ENCODE measurements around the gene PERP. TPM values are rescaled to one million over a fixed set of nuclear protein-coding genes. Genes with fewer than 3 reads are reported as not detected.

PERP gene
- total and polyA plus RNA-seq, 2 donors (not counting 1 experiment from before 2014, with no cell fraction given), result 39.3 to 85.4 TPM

DNA sequence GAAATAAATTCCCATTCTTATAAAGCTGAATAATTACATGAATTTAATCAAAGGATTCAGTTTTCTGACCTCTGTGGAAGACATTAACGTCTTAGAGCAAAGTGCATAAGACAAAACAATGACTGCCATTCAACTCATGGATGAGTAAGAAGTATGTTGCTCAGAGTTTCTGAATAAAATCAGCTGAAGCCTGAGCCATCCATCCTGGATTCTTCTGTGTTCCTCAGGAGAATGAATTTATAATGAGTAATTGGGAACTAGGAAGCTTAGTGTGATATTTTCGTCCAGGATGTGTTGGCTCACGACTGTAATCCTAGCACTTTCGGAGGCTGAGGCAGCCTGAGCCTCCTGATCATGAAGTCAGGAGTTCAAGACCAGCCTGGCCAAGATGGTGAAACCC, 62.8 kb downstream of the PERP start:
- peak in 1 of 2 donors; percentile 15 for DNase-seq (ENCODE audit: low read depth in 2 of 2)
- Histone ChIP-seq H3K9ac (ENCODE audit: insufficient read depth, low read length) (no peak overlapping the region), H3K27ac (ENCODE audit: insufficient read depth, low read length) (no peak overlapping the region), H3K4me2 (ENCODE audit: extremely low read depth, insufficient read depth, low read length) (no peak overlapping the region), H3K9me3 (ENCODE audit: control insufficient read depth, insufficient read depth, low read depth, low read length) (no peaks in the 10 kb centered on the region), H3K4me3 (replicated peaks in 1 of 4; ENCODE audit: control extremely low read depth in 1 of 4, insufficient read depth in 1 of 4, low read depth in 3 of 4, low read length in 4 of 4) (no peak overlapping the region), H3K27me3 (ENCODE audit: control insufficient read depth, insufficient read depth, low read length) (no peaks in the 10 kb centered on the region), H3K36me3 (ENCODE audit: control insufficient read depth, insufficient read depth, low read length) (no peaks in the 10 kb centered on the region), H3K4me1 (ENCODE audit: control insufficient read depth, extremely low read depth, insufficient read depth, low read length) (no peaks in the 10 kb centered on the region), H3K79me2 (ENCODE audit: control insufficient read depth, insufficient read depth, low read length) (no peaks in the 10 kb centered on the region), H2AFZ (ENCODE audit: low read length) (no peak overlapping the region), H4K20me1 (ENCODE audit: control insufficient read depth, extremely low read depth, insufficient read depth, low read length) (no peaks in the 10 kb centered on the region)
- TF ChIP-seq, protein P1, sequence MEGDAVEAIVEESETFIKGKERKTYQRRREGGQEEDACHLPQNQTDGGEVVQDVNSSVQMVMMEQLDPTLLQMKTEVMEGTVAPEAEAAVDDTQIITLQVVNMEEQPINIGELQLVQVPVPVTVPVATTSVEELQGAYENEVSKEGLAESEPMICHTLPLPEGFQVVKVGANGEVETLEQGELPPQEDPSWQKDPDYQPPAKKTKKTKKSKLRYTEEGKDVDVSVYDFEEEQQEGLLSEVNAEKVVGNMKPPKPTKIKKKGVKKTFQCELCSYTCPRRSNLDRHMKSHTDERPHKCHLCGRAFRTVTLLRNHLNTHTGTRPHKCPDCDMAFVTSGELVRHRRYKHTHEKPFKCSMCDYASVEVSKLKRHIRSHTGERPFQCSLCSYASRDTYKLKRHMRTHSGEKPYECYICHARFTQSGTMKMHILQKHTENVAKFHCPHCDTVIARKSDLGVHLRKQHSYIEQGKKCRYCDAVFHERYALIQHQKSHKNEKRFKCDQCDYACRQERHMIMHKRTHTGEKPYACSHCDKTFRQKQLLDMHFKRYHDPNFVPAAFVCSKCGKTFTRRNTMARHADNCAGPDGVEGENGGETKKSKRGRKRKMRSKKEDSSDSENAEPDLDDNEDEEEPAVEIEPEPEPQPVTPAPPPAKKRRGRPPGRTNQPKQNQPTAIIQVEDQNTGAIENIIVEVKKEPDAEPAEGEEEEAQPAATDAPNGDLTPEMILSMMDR (conservative IDR thresholded peaks at IDR 0.05 in 1 of 2, IDR thresholded peaks at IDR 0.05 in 1 of 2; ENCODE audit: low read depth in 1 of 2, low read length in 2 of 2), result no peak
- TF ChIP-seq EZH2 (IDR thresholded peaks at IDR 0.05; ENCODE audit: low read length, missing control alignments), result no peak

Other genes starting within 250 kb of the PERP start
- gene TNFAIP3, start 240.2 kb downstream of the PERP start, total RNA-seq, result 3.9 and 7.8 TPM in 2 replicates
- 10.8 and 23.5 TPM in 2 replicates for gene TNFAIP3, start 240.2 kb downstream of the PERP start, polyA plus RNA-seq
- under 0.01 TPM in 2 replicates for gene ARFGEF3, start 54.5 kb upstream of the PERP start, total RNA-seq
- 0.14 and 0.23 TPM in 2 replicates for gene ARFGEF3, start 54.5 kb upstream of the PERP start, polyA plus RNA-seq
- gene PBOV1, start 111.1 kb upstream of the PERP start, total RNA-seq, result not detected in 2 replicates
- not detected in 2 replicates for gene PBOV1, start 111.1 kb upstream of the PERP start, polyA plus RNA-seq